Measurements from ENCODE around the gene VWA8.
"Not testable (repeated sequence)": the region's sequence is repeated elsewhere in the genome, so short reads cannot be mapped to it uniquely, and the experiment has no call there.

Gene VWA8

GRCh38 chr13:41962994-41963393, 2.1 kb upstream of the VWA8 start:
- no peak for DNase-seq

- DNase-seq, result no peak
Observed at GRCh38 chr13:41961466-41961760, 504 bp upstream of the VWA8 start.

GRCh38 chr13:41960211-41960636, 685 bp downstream of the VWA8 start:
- DNase-seq, result no peak

GRCh38 chr13:41956272-41956671, 4.6 kb downstream of the VWA8 start:
- DNase-seq, result no peak

GRCh38 chr13:41955605-41956004, 5.3 kb downstream of the VWA8 start:
- DNase-seq, result no peak

DNA sequence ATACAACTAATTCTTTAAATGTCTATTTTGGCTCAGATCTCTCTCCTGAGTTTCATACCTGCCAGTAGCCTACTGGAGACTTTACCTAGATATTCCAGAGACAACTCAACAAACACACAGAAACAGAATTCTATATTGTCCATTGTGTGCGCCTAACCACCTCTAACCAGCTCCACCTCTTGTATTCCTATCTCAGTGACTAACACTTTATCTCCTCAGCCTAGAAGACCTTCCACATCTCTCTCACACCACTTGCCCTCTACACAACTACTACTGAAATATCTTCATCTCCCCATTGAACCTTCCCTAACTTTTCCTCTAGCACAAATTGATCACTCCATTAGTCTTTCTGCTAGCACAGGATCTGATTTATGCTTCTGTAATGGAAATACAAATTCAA, 6.7 kb downstream of the VWA8 start:
- no peak for DNase-seq

DNA sequence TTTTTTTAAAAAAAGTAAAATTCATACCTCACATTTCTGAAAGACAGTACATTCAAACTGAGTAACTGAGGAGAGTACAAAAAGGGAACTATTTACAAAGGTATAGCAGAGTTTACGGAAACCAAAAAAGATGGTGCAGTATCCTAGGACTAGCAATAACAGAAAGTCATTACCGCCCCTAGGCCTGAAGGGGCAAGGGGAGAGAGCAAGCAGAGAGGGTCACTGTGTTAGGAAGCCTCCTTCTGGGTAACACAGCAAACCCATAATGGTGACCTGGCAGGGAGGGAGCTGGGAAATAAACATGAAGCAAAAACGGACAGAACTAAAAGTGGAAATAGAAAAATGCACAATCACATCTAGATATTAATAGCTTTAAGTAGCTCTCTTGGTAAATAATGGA, 8.2 kb downstream of the VWA8 start:
- DNase-seq, result no peak

GRCh38 chr13:41949104-41949503, 11.8 kb downstream of the VWA8 start:
- DNase-seq, result not testable (repeated sequence)

GRCh38 chr13:41945926-41946325, 15.0 kb downstream of the VWA8 start:
- DNase-seq, result no peak

DNA sequence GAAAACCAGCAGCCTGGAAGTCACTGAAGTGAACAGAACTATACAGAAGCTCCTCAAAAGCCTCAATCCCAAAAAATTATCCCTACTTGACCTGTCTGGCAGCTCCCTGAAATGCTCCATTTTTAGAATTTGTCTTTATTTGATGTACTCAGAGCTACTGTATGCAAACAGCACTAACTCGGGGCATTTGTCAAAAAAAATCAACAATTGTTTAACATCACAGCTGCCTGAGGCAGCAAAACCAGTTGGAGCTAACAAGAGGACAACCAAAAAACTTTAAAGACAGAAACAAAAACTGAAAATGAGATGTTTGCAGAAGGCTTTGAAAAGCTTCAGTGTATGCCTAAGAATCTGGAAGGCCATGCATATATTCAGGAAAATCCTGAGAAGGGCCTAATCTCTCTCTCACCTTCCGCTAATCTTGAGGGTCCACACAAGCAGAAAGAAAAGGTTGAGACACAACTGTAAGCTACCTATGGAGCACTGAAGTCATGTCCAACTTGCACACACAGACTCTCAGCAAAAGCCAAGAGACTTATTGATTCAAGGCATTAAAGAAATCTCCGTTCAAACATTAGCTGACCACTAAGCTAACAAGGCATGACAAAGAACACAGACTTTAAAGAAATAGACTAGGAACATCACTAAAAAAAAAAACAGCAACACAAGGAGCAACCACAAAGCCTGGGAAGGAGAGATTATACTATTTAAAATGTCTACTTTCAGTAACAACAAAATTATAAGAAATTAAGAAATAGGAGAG, 16.1 kb downstream of the VWA8 start:
- no peak for DNase-seq

- no peak for DNase-seq
Observed at GRCh38 chr13:41944229-41944628, 16.7 kb downstream of the VWA8 start.

DNA sequence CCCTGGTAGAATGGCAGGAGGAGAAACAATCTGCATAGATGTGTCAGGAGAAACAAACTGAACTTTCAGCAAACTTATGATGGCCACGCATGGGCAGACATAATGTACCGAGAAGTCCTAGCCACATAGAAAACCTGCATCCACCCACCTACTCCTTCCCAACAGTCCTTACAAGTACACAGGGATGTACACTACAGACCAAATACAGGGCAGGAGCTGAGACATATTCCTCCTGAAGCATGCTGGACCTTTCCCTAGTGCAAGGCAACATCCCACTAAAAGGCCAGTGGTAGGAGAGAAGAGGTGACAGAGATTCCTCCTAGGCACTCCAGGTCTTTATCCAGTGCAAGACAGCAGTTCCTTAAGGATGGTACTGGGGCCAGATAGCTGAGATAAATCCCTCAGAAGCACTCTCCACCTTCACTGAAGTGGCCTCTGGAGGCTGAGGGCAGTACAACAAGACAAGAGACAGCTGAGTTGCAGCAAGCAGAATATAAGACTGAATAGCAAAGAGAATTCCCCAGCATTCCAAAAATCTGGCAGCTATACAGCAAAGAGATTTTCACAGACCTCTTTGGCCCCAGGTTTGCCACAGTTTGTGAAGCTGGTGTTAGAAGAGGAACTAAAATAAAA, 18.3 kb downstream of the VWA8 start:
- no peak for DNase-seq

DNA sequence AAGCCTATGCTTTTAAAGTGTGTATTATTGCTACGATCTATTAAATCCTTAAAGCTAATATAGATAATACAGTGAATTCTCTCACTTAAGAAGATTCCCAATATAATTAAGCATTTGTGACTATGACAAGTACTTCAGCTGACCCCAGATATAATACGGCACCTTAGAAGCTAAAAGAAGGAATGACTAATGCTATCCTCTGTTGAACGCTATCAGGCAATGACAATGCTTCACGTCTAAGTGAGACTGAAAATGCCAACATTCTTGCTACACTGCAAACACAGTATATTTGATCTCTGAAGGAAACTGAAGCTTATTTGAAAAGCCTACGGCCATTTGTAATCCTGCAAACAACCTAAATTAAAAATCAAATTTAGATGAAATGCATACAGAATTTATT, 19.7 kb downstream of the VWA8 start:
- DNase-seq, result no peak

GRCh38 chr13:41939398-41939797, 21.5 kb downstream of the VWA8 start:
- peak in 1 of 2 experiments; percentile 17 for DNase-seq

- no peak for DNase-seq
Observed at GRCh38 chr13:41938918-41939317, 22.0 kb downstream of the VWA8 start.

- DNase-seq, result no peak
Observed at GRCh38 chr13:41937388-41937787, 23.5 kb downstream of the VWA8 start.

GRCh38 chr13:41935501-41935900, 25.4 kb downstream of the VWA8 start:
- DNase-seq, result no peak

GRCh38 chr13:41934994-41935393, 25.9 kb downstream of the VWA8 start:
- DNase-seq, result no peak

- no peak for DNase-seq
Observed at GRCh38 chr13:41934120-41934519, 26.8 kb downstream of the VWA8 start.

GRCh38 chr13:41931337-41931736, 29.6 kb downstream of the VWA8 start:
- DNase-seq, result no peak

DNA sequence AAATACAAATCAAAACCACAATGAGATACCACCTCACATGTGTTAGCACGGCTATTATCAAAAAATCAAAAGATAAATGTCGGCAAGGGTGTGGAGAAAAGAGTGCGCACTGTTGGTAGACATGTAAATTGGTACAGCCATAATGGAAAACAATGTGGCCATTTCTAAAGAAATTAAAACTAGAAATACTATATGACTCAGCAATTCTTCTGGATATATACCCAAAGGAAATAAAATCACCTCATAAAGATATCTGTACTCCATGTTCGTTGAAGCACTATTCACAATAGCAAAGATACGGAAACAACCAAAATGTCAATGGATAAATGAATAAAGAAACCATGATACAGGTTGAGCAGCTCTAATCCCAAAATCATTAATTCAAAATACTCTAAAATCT, 30.8 kb downstream of the VWA8 start:
- no peak for DNase-seq

GRCh38 chr13:41928323-41928722, 32.6 kb downstream of the VWA8 start:
- no peak for DNase-seq

- no peak for DNase-seq
Observed at GRCh38 chr13:41925014-41925413, 35.9 kb downstream of the VWA8 start.

GRCh38 chr13:41922894-41923293, 38.0 kb downstream of the VWA8 start:
- not testable (repeated sequence) for DNase-seq
